GM12891 (cell line): ENCODE measurements around the gene GNAQ.

Source experiments
- POLR2A ChIP-seq: IDR thresholded peaks from 2 replicates; pipeline ENCODE4 v1.6.1; 2011; ENCODE audit warnings: low read depth, low read length, control low read depth
- POLR2AphosphoS5 ChIP-seq: IDR thresholded peaks from 2 replicates; pipeline ENCODE4 v1.6.1; 2011; ENCODE audit warnings: low read depth, low read length, control low read depth
- TAF1 ChIP-seq: IDR thresholded peaks from 2 replicates; pipeline ENCODE4 v1.6.1; 2011; ENCODE audit warnings: low read depth, low read length, control low read depth

- no peak for TF ChIP-seq POLR2A
- TF ChIP-seq POLR2AphosphoS5 = no peak
- TF ChIP-seq TAF1 = no peak
These were observed 66.0 kb downstream of the GNAQ start for GRCh38 chr9:77965445-77966123.
